Activated CD4-positive, alpha-beta T cell treated with anti-CD3 and anti-CD28 coated beads for 4 hours (primary cell): ENCODE data around the gene INTS15.
A peak's percentile ranks its signal among the peaks of the same experiment; 100 is the strongest.
"Not testable (repeated sequence)": the region's sequence is repeated elsewhere in the genome, so short reads cannot be mapped to it uniquely, and the experiment has no call there.

Source experiments
- DNase-seq, 2 donors: peaks; one replicate each; pipeline ENCODE4 v3.0.0-alpha.2; 2020

Gene INTS15

GRCh38 chr7:6619961-6620360 lies 30.1 kb downstream of the INTS15 start:
- DNase-seq: no peak

- DNase-seq: no peak
Measured at GRCh38 chr7:6621195-6622133, 31.6 kb downstream of the INTS15 start.

- no peak for DNase-seq
Measured at GRCh38 chr7:6622134-6622710, 32.4 kb downstream of the INTS15 start.

- DNase-seq: no peak
Measured at GRCh38 chr7:6623589-6624245, 33.9 kb downstream of the INTS15 start.

- DNase-seq: no peak
Measured at GRCh38 chr7:6624246-6624611, 34.4 kb downstream of the INTS15 start.

- no peak for DNase-seq
Measured at GRCh38 chr7:6628045-6628444, 38.2 kb downstream of the INTS15 start.

GRCh38 chr7:6630007-6630849 lies 40.4 kb downstream of the INTS15 start:
- no peak for DNase-seq

- no peak for DNase-seq
Measured at GRCh38 chr7:6631605-6632004, 41.8 kb downstream of the INTS15 start.

GRCh38 chr7:6634021-6634420 lies 44.2 kb downstream of the INTS15 start:
- DNase-seq: no peak

- DNase-seq: not testable (repeated sequence)
Measured at GRCh38 chr7:6634971-6635370, 45.1 kb downstream of the INTS15 start.

GRCh38 chr7:6636741-6637543 lies 47.1 kb downstream of the INTS15 start, which contains the start of gene ZNF316:
TSS of gene ZNF316 (plus strand) at chr7:6637318. CDS start at chr7:6642410, 5,092 bp downstream.
- DNase-seq: peak; percentile 47 to 63

GRCh38 chr7:6637544-6638229 lies 47.9 kb downstream of the INTS15 start:
- peak; percentile 44 to 61 for DNase-seq

GRCh38 chr7:6639032-6639431 lies 49.2 kb downstream of the INTS15 start:
- no peak for DNase-seq

GRCh38 chr7:6639627-6640026 lies 49.8 kb downstream of the INTS15 start:
- no peak for DNase-seq

- peak; percentile 24 to 37 for DNase-seq
Measured at GRCh38 chr7:6640246-6640721, 50.5 kb downstream of the INTS15 start.

GRCh38 chr7:6641305-6642035 lies 51.6 kb downstream of the INTS15 start:
- DNase-seq: no peak

- no peak for DNase-seq
Measured at GRCh38 chr7:6642239-6642839, 52.5 kb downstream of the INTS15 start.

GRCh38 chr7:6642861-6643640 lies 53.2 kb downstream of the INTS15 start:
- DNase-seq: no peak
